ENCODE results near the gene MRPL3. TPM values are rescaled to one million over a fixed set of nuclear protein-coding genes. Genes with fewer than 3 reads are reported as not detected.

MRPL3 gene
- total and polyA plus RNA-seq, 2 donors from 2014 or later = 77.3 to 91.2 TPM

GRCh38 chr3:131530388-131530787 lies 27.6 kb upstream of the MRPL3 start:
- H3K4me1 ChIP-seq (ENCODE audit: control insufficient read depth in 2 of 3, insufficient read depth in 2 of 3, low read depth in 1 of 3, low read length in 3 of 3) = no peaks in the 10 kb centered on the region
- DNase-seq (no peak), FAIRE-seq (no peak)
- no peak overlapping the region for H3K9ac ChIP-seq (ENCODE audit: low read length in 3 of 3)
- intact Hi-C loops (cut with DNase I) = no loop called here
- H3K9me3 ChIP-seq (ENCODE audit: control insufficient read depth in 2 of 3, insufficient read depth in 1 of 3, low read length in 3 of 3) = no peaks in the 10 kb centered on the region
- no peaks in the 10 kb centered on the region for H3K27me3 ChIP-seq (ENCODE audit: control insufficient read depth, insufficient read depth, low read length)
- no peak overlapping the region for H3K27ac ChIP-seq (ENCODE audit: low read depth in 2 of 2, low read length in 2 of 2)
- H3K36me3 ChIP-seq (ENCODE audit: control insufficient read depth in 2 of 3, insufficient read depth in 3 of 3, low read length in 3 of 3) = no peaks in the 10 kb centered on the region
- TF ChIP-seq, protein P1, sequence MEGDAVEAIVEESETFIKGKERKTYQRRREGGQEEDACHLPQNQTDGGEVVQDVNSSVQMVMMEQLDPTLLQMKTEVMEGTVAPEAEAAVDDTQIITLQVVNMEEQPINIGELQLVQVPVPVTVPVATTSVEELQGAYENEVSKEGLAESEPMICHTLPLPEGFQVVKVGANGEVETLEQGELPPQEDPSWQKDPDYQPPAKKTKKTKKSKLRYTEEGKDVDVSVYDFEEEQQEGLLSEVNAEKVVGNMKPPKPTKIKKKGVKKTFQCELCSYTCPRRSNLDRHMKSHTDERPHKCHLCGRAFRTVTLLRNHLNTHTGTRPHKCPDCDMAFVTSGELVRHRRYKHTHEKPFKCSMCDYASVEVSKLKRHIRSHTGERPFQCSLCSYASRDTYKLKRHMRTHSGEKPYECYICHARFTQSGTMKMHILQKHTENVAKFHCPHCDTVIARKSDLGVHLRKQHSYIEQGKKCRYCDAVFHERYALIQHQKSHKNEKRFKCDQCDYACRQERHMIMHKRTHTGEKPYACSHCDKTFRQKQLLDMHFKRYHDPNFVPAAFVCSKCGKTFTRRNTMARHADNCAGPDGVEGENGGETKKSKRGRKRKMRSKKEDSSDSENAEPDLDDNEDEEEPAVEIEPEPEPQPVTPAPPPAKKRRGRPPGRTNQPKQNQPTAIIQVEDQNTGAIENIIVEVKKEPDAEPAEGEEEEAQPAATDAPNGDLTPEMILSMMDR (IDR thresholded peaks at IDR 0.05; ENCODE audit: borderline replicate concordance, extremely low read depth, insufficient read depth) = no peak
- H3K4me3 ChIP-seq (ENCODE audit: low read length in 3 of 3) = no peak overlapping the region

DNA sequence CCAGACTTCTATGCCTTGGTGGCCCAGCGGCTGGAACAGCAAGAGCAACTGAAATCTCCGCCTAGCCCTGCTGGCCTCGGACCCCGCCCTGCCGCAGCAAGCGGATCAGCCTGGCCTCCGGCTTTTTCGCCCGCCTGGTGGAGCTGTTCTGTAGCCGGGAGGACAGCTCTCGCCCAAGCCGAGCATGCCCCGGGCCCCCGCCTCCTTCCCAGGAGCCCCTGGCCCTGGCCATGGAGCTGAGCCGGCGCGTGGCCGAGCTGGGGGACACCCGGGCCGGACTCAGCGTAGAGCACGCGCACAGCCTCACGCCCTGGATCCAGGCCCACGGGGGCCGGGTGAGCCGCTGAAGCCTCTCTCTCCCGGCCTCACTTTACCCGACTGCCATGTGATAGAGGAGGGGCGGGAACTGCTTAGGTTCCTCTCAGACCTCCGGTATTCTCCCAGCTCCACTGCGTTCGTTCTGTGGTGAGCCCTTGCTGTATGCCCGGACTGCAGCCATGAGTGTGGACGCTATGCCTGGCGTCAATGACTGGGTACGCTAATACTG lies 24.1 kb upstream of the MRPL3 start:
- TF ChIP-seq, protein P1 (IDR thresholded peaks at IDR 0.05; ENCODE audit: borderline replicate concordance, extremely low read depth, insufficient read depth) = peak; percentile 27
- intact Hi-C loops (cut with DNase I) = no loop called here
- FAIRE-seq (no peak), DNase-seq (peak; percentile 74 to 90 (median 87))
- peak overlapping the region; percentile 39 to 61 (median 56) for H3K4me3 ChIP-seq (ENCODE audit: low read length in 3 of 3)
- H3K4me1 ChIP-seq (ENCODE audit: control insufficient read depth in 2 of 3, insufficient read depth in 2 of 3, low read depth in 1 of 3, low read length in 3 of 3) = no peaks in the 10 kb centered on the region
- no peaks in the 10 kb centered on the region for H3K27me3 ChIP-seq (ENCODE audit: control insufficient read depth, insufficient read depth, low read length)
- no peak overlapping the region for H3K27ac ChIP-seq (ENCODE audit: low read depth in 2 of 2, low read length in 2 of 2)
- H3K9ac ChIP-seq (ENCODE audit: low read length in 3 of 3) = peak overlapping the region in 1 of 3 donors; percentile 41
- no peaks in the 10 kb centered on the region for H3K9me3 ChIP-seq (ENCODE audit: control insufficient read depth in 2 of 3, insufficient read depth in 1 of 3, low read length in 3 of 3)
- no peaks in the 10 kb centered on the region for H3K36me3 ChIP-seq (ENCODE audit: control insufficient read depth in 2 of 3, insufficient read depth in 3 of 3, low read length in 3 of 3)

DNA sequence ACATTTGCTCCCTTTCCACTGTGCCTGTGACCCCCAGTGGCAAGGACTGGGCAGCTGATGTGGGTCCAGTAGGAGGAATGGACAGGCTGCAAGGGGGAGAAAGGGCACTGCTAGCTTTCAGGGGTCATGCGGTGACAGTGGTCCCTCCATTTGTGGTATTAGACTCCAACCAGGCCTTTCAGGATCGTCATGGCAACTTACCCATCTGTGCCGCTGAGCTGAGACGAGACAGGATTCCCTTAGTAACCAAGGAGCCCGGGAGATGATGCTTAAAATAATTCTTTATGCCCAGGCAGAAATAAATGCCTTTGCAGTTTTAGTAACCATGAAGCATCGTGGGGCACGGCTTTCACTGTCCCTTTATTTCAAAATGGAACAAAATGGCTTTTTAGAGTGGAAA lies 15.9 kb upstream of the MRPL3 start:
- FAIRE-seq (no peak), DNase-seq (no peak)
- Histone ChIP-seq H3K4me1 (ENCODE audit: control insufficient read depth in 2 of 3, insufficient read depth in 2 of 3, low read depth in 1 of 3, low read length in 3 of 3) (no peaks in the 10 kb centered on the region), H3K4me3 (ENCODE audit: low read length in 3 of 3) (no peak overlapping the region), H3K9ac (ENCODE audit: low read length in 3 of 3) (no peak overlapping the region), H3K27me3 (ENCODE audit: control insufficient read depth, insufficient read depth, low read length) (no peaks in the 10 kb centered on the region), H3K9me3 (ENCODE audit: control insufficient read depth in 2 of 3, insufficient read depth in 1 of 3, low read length in 3 of 3) (no peaks in the 10 kb centered on the region), H3K36me3 (ENCODE audit: control insufficient read depth in 2 of 3, insufficient read depth in 3 of 3, low read length in 3 of 3) (no peaks in the 10 kb centered on the region), H3K27ac (ENCODE audit: low read depth in 2 of 2, low read length in 2 of 2) (no peak overlapping the region)
- TF ChIP-seq, protein P1 (IDR thresholded peaks at IDR 0.05; ENCODE audit: borderline replicate concordance, extremely low read depth, insufficient read depth) = no peak
- intact Hi-C loops (cut with DNase I) = no loop called here

GRCh38 chr3:131505421-131505820 lies 2.6 kb upstream of the MRPL3 start:
- Histone ChIP-seq H3K4me3 (ENCODE audit: low read length in 3 of 3) (no peak overlapping the region), H3K36me3 (ENCODE audit: control insufficient read depth in 2 of 3, insufficient read depth in 3 of 3, low read length in 3 of 3) (peaks cover 0 to 6% (median 0%) of the 10 kb centered on the region in 3 donors), H3K4me1 (ENCODE audit: control insufficient read depth in 2 of 3, insufficient read depth in 2 of 3, low read depth in 1 of 3, low read length in 3 of 3) (peaks cover 0 to 7% (median 4%) of the 10 kb centered on the region in 3 donors), H3K27ac (ENCODE audit: low read depth in 2 of 2, low read length in 2 of 2) (no peak overlapping the region), H3K9ac (ENCODE audit: low read length in 3 of 3) (no peak overlapping the region), H3K9me3 (ENCODE audit: control insufficient read depth in 2 of 3, insufficient read depth in 1 of 3, low read length in 3 of 3) (no peaks in the 10 kb centered on the region), H3K27me3 (ENCODE audit: control insufficient read depth, insufficient read depth, low read length) (peaks cover 3% of the 10 kb centered on the region)
- TF ChIP-seq, protein P1 (IDR thresholded peaks at IDR 0.05; ENCODE audit: borderline replicate concordance, extremely low read depth, insufficient read depth) = no peak
- intact Hi-C loops (cut with DNase I) = no loop called here
- no peak for DNase-seq
- no peak for FAIRE-seq

Data from kidney (tissue), 14 donors.